ENCODE data around the gene TXNRD1. TPM values are rescaled to one million over a fixed set of nuclear protein-coding genes. Genes with fewer than 3 reads are reported as not detected.
A peak's percentile ranks its signal among the peaks of the same experiment; 100 is the strongest.

Gene TXNRD1
- total RNA-seq, 2 donors from 2014 or later, result 87.6 to 115 TPM

- Histone ChIP-seq H3K9me3 (no peaks in the 10 kb centered on the region), H3K4me3 (no peak overlapping the region), H3K27ac (no peak overlapping the region), H3K27me3 (replicated peaks; ENCODE audit: insufficient read depth) (no peaks in the 10 kb centered on the region), H3K4me1 (replicated peaks) (no peaks in the 10 kb centered on the region), H3K36me3 (no peaks in the 10 kb centered on the region)
- DNase-seq (ENCODE audit: low spot score), result no peak
- WGBS, result 92% methylated on average over 1 of the region's 1 CpG
- no peak for TF ChIP-seq POLR2AphosphoS5 (IDR thresholded peaks at IDR 0.05)
- no peak for TF ChIP-seq CTCF (IDR thresholded peaks at IDR 0.05)
- no peak for TF ChIP-seq POLR2A (IDR thresholded peaks at IDR 0.05)
- intact Hi-C loops (cut with DNase I), result loop anchor here (5.0 kb wide), 1 partner anchor 155 kb away; no protein-coding TSS in a partner anchor
Measured at GRCh38 chr12:104357421-104357952, 141.9 kb downstream of the TXNRD1 start.

GRCh38 chr12:104358353-104359003 lies 142.9 kb downstream of the TXNRD1 start:
- Histone ChIP-seq H3K4me3 (no peak overlapping the region), H3K27me3 (replicated peaks; ENCODE audit: insufficient read depth) (no peaks in the 10 kb centered on the region), H3K4me1 (replicated peaks) (no peaks in the 10 kb centered on the region), H3K9me3 (no peaks in the 10 kb centered on the region), H3K27ac (no peak overlapping the region), H3K36me3 (no peaks in the 10 kb centered on the region)
- peak; percentile 55 for DNase-seq (ENCODE audit: low spot score)
- intact Hi-C loops (cut with DNase I), result loop anchor here (5.0 kb wide), 1 partner anchor 156 kb away; no protein-coding TSS in a partner anchor
- WGBS, result 84% methylated on average over 5 of the region's 5 CpGs
- TF ChIP-seq POLR2A (IDR thresholded peaks at IDR 0.05), result no peak
- peak; percentile 60 to 88 (median 77) for TF ChIP-seq CTCF (IDR thresholded peaks at IDR 0.05)
- TF ChIP-seq POLR2AphosphoS5 (IDR thresholded peaks at IDR 0.05), result peak; percentile 40

GRCh38 chr12:104359216-104359615 lies 143.6 kb downstream of the TXNRD1 start:
- Histone ChIP-seq H3K27me3 (replicated peaks; ENCODE audit: insufficient read depth) (no peaks in the 10 kb centered on the region), H3K27ac (no peak overlapping the region), H3K9me3 (no peaks in the 10 kb centered on the region), H3K36me3 (no peaks in the 10 kb centered on the region), H3K4me1 (replicated peaks) (no peaks in the 10 kb centered on the region), H3K4me3 (no peak overlapping the region)
- no peak for DNase-seq (ENCODE audit: low spot score)
- TF ChIP-seq POLR2A (IDR thresholded peaks at IDR 0.05), result no peak
- no peak for TF ChIP-seq POLR2AphosphoS5 (IDR thresholded peaks at IDR 0.05)
- no peak for TF ChIP-seq CTCF (IDR thresholded peaks at IDR 0.05)
- intact Hi-C loops (cut with DNase I), result loop anchor here (5.0 kb wide), 1 partner anchor 157 kb away; no protein-coding TSS in a partner anchor
- 89% methylated on average over 10 of the region's 10 CpGs for WGBS

DNA sequence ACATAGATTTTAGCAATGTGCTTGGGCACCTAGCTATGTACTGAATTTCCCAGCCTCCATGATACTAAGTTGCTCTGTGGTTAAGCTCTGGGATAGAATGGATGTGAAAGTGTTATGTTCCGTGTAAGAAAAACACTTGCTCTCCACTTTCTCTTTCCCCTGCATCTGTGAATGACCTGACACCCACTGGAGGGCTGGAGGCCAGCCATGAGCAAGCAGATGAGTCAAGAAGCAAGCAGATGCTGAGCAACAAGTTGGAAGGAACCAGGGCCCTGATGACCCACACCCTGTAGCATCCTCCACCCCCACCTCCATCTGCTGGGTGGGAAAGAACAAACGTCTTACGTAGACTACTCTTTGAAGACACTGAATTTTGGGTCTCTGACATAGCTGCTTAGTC lies 144.6 kb downstream of the TXNRD1 start:
- Histone ChIP-seq H3K27me3 (replicated peaks; ENCODE audit: insufficient read depth) (no peaks in the 10 kb centered on the region), H3K36me3 (no peaks in the 10 kb centered on the region), H3K4me3 (no peak overlapping the region), H3K4me1 (replicated peaks) (no peaks in the 10 kb centered on the region), H3K9me3 (no peaks in the 10 kb centered on the region), H3K27ac (no peak overlapping the region)
- intact Hi-C loops (cut with DNase I), result no loop called here
- TF ChIP-seq CTCF (IDR thresholded peaks at IDR 0.05) (no peak), POLR2AphosphoS5 (IDR thresholded peaks at IDR 0.05) (no peak)
- no peak for DNase-seq (ENCODE audit: low spot score)
- WGBS, result 92% methylated on average over 3 of the region's 3 CpGs

Data from prostate gland (tissue), 2 donors.